ENCODE results near the gene CEP76.

DNA sequence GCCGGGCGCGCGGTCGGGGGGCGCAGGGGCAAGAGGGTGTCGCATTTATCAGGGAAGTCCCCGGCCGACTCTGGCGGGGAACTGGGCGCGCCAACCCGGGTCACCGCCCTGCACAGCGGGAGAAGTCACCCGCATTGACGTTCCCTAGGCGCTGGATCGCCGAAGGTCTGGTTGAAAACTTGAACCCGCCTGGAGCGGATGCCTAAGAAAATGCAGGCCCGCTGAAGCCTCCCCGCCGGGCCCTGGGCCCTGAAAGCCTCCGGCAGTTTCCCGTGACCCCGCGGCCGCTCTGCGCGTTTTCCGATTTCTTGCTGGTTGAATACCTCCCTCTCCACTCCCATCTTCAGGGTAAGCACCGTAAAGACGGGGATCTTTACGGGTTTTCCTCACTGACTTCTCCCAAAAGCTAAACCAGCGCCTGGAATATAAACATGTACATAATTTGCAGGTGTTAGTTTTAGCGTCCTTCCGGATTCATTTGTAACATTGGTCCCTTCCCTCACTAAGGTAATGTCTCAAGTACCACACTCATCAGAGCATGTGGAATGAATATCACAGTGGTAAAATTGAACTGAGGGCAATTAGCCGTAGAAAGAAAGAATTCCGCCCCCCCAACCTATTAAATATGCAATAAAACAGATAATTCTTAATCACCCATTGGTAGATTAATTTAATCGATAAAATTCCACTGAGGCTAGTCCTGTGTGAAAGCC lies 43.9 kb downstream of the CEP76 start:
- TF ChIP-seq EZH2 (IDR thresholded peaks at IDR 0.05; ENCODE audit: borderline replicate concordance, insufficient read depth, low read length, poor library complexity, severe bottlenecking) (no peak), POLR2AphosphoS5 (IDR thresholded peaks at IDR 0.05) (peak; percentile 2)
- TF ChIP-seq, protein P1, sequence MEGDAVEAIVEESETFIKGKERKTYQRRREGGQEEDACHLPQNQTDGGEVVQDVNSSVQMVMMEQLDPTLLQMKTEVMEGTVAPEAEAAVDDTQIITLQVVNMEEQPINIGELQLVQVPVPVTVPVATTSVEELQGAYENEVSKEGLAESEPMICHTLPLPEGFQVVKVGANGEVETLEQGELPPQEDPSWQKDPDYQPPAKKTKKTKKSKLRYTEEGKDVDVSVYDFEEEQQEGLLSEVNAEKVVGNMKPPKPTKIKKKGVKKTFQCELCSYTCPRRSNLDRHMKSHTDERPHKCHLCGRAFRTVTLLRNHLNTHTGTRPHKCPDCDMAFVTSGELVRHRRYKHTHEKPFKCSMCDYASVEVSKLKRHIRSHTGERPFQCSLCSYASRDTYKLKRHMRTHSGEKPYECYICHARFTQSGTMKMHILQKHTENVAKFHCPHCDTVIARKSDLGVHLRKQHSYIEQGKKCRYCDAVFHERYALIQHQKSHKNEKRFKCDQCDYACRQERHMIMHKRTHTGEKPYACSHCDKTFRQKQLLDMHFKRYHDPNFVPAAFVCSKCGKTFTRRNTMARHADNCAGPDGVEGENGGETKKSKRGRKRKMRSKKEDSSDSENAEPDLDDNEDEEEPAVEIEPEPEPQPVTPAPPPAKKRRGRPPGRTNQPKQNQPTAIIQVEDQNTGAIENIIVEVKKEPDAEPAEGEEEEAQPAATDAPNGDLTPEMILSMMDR (IDR thresholded peaks at IDR 0.05; ENCODE audit: poor library complexity, severe bottlenecking), result no peak

Measured in neural cell (in vitro differentiated cells).